ENCODE measurements around the gene ZNF780B.

ZNF780B gene

GRCh38 chr19:40055832-40056504, at the start of gene ZNF780B:
TSS of gene ZNF780B (minus strand) at chr19:40056231. CDS start at chr19:40050332, 5,899 bp downstream.
- peak; percentile 38 to 41 for DNase-seq (ENCODE audit: low read depth in 1 of 2, low spot score in 1 of 2)

GRCh38 chr19:40104754-40105153, 48.7 kb upstream of the ZNF780B start:
- no peak for DNase-seq (ENCODE audit: low read depth in 1 of 2, low spot score in 1 of 2)

- no peak for DNase-seq (ENCODE audit: low read depth in 1 of 2, low spot score in 1 of 2)
Measured at GRCh38 chr19:40103600-40103999, 47.6 kb upstream of the ZNF780B start.

- no peak for DNase-seq (ENCODE audit: low read depth in 1 of 2, low spot score in 1 of 2)
Measured at GRCh38 chr19:40101813-40102212, 45.8 kb upstream of the ZNF780B start.

- no peak for DNase-seq (ENCODE audit: low read depth in 1 of 2, low spot score in 1 of 2)
Measured at GRCh38 chr19:40093416-40093815, 37.4 kb upstream of the ZNF780B start.

- no peak for DNase-seq (ENCODE audit: low read depth in 1 of 2, low spot score in 1 of 2)
Measured at GRCh38 chr19:40091205-40092129, 35.4 kb upstream of the ZNF780B start.

GRCh38 chr19:40090241-40091204, 34.5 kb upstream of the ZNF780B start, which contains the start of gene ZNF780A:
TSS of gene ZNF780A (minus strand) at chr19:40090943. CDS start at chr19:40084753, 6,190 bp downstream.
- peak; percentile 57 to 63 for DNase-seq (ENCODE audit: low read depth in 1 of 2, low spot score in 1 of 2)

GRCh38 chr19:40089462-40089861, 33.4 kb upstream of the ZNF780B start:
- DNase-seq (ENCODE audit: low read depth in 1 of 2, low spot score in 1 of 2), result no peak

- no peak for DNase-seq (ENCODE audit: low read depth in 1 of 2, low spot score in 1 of 2)
Measured at GRCh38 chr19:40088299-40089047, 32.4 kb upstream of the ZNF780B start.

- DNase-seq (ENCODE audit: low read depth in 1 of 2, low spot score in 1 of 2), result no peak
Measured at GRCh38 chr19:40084948-40085347, 28.9 kb upstream of the ZNF780B start.

- no peak for DNase-seq (ENCODE audit: low read depth in 1 of 2, low spot score in 1 of 2)
Measured at GRCh38 chr19:40081411-40081810, 25.4 kb upstream of the ZNF780B start.

- no peak for DNase-seq (ENCODE audit: low read depth in 1 of 2, low spot score in 1 of 2)
Measured at GRCh38 chr19:40080289-40080688, 24.3 kb upstream of the ZNF780B start.

GRCh38 chr19:40078377-40078776, 22.3 kb upstream of the ZNF780B start:
- DNase-seq (ENCODE audit: low read depth in 1 of 2, low spot score in 1 of 2), result no peak

- DNase-seq (ENCODE audit: low read depth in 1 of 2, low spot score in 1 of 2), result no peak
Measured at GRCh38 chr19:40070058-40070457, 14.0 kb upstream of the ZNF780B start.

- DNase-seq (ENCODE audit: low read depth in 1 of 2, low spot score in 1 of 2), result no peak
Measured at GRCh38 chr19:40059624-40060023, 3.6 kb upstream of the ZNF780B start.

- DNase-seq (ENCODE audit: low read depth in 1 of 2, low spot score in 1 of 2), result no peak
Measured at GRCh38 chr19:40057166-40057565, 1.1 kb upstream of the ZNF780B start.

GRCh38 chr19:40056505-40056904, 474 bp upstream of the ZNF780B start:
- no peak for DNase-seq (ENCODE audit: low read depth in 1 of 2, low spot score in 1 of 2)

GRCh38 chr19:40055049-40055448, 982 bp downstream of the ZNF780B start:
- no peak for DNase-seq (ENCODE audit: low read depth in 1 of 2, low spot score in 1 of 2)

GRCh38 chr19:40054632-40055031, 1.4 kb downstream of the ZNF780B start:
- no peak for DNase-seq (ENCODE audit: low read depth in 1 of 2, low spot score in 1 of 2)

GRCh38 chr19:40053491-40053890, 2.5 kb downstream of the ZNF780B start:
- DNase-seq (ENCODE audit: low read depth in 1 of 2, low spot score in 1 of 2), result no peak

All from activated T-helper 1 cell treated with anti-CD3 and anti-CD28 coated beads, Interleukin-2, amount 50 U/mL, for 16 hours (primary cell).